GM19351 (cell line): ENCODE measurements around the gene DLG1.

Experiments used
- ATAC-seq: cut with Tn5 transposase; IDR thresholded peaks from one replicate; pipeline ENCODE4 v1.9.1; 2021; ENCODE audit warnings: mild to moderate bottlenecking, moderate library complexity; ENCODE audit not compliant: unreplicated experiment

Gene DLG1

DNA sequence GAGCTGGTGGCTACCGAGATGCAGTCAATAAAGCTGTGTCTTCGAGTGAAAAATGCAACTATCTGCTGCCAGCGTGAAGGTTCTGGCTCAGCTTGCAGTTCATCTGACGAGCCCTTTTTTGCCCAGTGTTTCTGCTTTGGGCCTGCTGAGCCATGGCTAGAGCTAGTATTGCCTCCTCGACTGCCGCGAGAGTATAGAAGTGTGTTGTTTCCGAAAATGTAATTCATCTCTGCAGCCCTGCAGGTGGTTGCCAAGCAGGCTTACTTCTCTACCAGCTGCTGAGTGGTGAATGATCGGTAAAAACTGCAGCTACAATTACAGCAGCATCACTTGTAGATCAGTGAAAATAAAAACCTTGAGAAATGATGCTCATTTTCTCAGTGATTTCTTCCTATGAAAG, 114.8 kb downstream of the DLG1 start:
- ATAC-seq: no peak

DNA sequence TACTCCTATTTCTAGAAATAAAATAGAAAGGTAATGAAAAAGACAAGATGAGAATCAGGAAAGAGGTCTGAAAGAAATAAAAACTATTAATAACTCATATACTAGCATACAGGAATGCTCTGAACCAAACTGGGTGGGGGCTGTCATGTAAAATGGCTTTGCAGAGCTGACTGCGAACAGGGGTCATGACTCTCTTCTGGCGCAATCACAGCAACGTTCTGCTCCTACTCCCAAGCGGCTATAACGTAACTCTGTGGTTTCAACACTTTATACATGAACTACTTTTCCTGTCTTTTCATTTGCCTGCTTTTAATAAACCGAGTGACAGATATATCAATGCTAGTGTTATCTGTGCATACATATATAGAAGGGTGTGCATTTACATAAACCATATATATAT, 116.7 kb downstream of the DLG1 start:
- ATAC-seq: no peak

DNA sequence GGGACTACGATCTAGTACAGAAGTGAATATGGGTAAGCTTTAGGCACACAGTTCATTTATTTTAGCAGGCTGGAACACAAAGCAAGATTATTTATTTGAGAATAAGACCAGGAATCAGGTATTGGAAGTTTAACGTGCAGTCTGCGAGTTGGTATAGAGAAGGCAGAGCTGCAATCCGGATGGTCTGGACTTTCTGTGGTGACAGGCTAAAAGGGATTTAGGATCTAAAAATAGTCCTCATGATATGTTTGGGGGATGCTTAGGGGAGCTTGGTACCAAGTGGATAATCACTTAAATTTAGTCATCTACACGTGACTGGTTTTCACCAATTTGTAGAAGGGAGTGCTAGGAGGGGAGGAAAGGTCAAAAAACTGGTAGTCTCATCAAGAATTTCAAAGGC, 119.4 kb downstream of the DLG1 start:
- no peak for ATAC-seq

DNA sequence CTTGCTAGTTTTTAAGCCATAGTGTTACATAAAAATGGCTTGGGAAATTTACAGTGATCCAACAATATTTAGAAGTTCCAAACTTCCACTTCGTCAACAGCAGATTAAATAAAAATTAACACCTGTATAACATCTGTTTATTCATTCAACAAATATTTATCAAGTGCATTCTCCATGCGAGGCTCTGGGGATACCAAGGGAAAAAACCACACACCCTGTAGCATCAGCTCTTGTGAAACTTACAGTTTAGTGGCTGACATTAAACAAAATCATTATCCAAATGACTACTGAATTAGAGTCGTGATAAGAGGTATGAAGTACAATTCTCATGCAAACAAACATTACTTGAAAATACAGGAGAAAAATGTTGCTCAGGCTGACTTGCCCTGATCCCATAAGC, 122.9 kb downstream of the DLG1 start:
- ATAC-seq: no peak

DNA sequence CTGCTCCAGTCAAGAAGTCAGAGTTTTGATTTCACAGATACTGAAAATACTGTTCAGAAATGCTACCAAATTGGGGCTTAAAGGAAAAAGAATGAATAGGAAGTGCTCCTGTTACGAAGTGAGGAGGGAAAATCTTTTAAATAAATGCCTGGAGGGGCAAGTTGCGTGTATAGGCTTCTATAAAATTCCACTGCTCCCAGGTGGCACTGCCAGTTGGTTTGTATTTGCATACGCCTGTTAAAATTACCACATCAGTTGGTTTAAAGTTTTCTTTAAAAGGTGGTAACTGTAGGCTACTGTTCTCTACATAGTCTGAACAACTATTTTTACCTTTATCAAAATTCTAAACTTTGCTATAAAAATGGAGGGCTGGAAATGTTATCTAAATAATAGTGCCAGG, 123.5 kb downstream of the DLG1 start:
- ATAC-seq: no peak

DNA sequence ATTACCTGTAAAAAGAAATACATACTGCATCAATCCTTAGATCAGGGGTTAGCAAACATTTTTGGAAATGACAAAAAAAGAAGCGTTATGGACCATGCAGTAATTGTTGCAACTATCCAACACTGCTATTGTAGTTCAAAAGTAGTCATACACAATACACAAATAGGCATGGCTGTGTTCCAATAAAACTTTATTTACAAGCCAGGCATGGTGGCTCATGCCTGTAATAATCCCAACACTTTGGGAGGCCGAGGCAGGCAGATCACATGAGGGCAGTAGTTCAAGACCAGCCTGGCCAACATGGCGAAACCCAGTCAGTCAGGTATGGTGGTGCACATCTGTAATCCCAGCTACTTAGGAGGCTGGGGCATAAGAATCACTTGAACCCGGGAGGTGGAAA, 124.8 kb downstream of the DLG1 start:
- ATAC-seq: no peak

DNA sequence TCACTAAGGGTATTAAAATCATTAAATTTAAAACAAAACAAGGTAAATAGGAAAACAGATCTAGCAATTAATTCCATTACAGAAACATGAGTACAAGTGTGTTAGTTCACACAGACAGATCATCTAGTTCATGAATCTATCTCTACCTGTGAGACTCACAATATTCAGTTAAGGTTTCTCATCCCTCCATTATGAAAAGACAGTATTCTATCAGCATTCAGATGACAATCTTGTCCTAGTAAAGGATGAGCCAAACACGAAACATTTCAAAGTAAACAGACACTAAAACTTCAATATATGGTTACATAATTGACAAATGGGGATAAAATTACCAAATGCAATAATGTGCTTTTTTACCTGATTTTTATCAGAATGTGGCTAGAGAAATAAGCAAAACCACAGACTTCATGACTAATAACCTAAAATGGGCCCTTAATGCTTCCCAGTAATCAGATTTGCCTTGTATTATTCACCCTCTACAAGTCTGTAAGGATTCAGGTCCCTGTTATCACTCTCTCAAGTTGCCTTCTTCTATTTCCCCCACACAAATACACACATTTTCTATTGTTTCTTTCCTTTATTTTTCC, 126.8 kb downstream of the DLG1 start:
- no peak for ATAC-seq

DNA sequence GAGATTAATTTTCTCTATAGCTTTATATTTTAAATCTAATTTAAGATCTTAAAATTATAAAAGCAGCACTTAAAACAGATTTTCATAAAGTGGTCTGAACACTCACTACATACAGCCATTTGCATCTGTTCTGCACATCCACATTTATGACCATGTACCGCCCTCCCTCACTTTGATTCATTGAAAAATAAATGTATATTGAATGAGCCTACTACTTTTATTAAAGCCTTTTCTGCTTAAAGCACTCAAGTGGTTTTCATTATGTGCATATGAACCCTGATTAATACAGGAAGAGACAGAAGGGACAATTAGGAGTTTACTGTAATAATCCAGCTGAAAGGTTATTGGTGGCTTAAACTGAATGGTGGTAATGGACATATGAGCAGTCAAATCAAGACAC, 129.4 kb downstream of the DLG1 start:
- no peak for ATAC-seq

DNA sequence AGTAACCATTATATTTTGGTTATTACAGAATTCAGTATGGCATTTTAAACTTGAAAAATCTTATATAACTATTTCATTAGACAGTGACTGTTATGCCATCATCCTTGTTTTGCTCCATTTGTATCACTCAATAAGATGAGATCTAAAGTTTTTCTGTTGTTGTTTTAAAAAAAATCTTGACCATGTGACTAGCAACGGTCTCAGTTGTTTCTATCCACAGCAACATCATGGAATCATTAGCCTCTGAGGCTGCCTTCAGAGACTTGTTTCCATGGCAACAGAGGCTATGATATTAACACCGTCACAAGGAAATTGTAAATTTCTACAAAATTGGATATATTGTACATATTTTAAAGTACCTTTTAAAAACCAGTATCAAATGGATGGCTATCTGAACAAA, 129.8 kb downstream of the DLG1 start:
- ATAC-seq: no peak

DNA sequence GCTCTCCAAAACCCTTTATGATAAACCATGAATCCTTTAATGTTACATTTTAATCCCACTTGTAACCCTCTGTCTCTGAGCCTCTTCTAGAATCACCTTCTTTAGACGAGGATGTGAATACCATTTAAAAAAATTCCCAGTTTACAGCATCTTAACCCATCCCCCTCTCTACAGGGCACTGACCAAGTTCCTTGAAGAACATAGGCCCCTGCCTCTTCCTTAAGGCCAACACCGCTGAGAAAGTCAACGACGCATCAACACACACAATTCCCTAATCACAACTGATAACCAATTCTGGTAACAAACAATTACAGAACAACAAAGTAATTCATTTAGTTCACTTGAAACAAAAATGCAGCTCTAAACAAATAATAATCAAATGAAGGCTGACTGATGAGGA, 130.3 kb downstream of the DLG1 start:
- no peak for ATAC-seq

DNA sequence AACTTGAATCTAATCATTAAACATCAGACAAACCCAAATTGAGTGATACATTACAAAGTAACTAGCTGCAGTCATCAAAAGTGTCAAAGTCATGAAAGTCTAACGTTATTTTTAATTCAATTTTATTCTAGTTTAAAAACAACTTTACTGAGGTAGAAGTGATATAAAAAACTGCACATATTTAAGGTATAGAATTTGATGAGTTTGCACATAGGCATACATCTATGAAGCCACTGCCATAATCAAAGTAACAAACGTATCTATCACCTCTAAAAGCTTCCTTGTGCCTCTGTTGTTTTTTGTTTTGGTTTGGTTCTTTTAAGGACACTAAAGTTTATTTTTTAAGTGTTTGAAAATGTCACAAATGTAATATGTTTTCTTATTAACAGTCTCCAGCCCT, 130.9 kb downstream of the DLG1 start:
- no peak for ATAC-seq

DNA sequence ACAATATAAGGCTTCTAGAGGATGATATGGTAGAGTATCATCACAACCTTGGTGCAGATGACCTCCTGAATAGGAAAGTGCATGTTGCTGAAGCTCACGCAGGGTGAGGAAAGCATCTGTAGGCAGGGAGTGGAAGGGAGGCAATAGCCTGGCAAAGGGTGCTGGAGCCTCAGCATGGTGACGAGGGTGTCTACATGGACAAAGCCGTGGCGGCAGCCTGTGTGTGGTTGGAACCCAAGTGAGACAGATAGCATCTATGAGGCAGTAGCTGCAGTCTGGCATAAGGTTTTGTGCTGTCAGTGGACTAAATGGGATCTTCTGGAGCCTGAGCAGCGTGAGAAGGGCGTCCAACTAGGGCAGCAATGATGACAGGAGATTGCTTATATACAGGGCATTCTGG, 132.5 kb downstream of the DLG1 start:
- ATAC-seq: no peak

DNA sequence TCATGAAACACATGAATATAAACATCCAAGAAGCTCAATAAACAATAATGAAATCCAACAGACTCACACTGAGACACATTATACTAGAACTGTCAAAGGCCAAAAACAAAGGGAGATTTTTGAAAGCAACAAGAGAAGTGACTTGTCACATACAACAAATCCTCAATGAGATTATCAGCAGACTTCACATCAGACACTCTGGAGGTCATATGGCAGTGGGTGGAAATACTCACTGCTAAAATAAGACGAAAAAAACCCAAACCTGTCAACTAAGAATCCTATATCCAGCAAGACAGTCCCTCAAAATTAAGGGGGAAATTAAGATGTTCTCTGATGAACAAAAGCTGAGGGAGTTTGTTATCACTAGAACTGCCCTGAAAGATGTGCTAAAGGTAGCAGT, 143.4 kb downstream of the DLG1 start:
- ATAC-seq: no peak

DNA sequence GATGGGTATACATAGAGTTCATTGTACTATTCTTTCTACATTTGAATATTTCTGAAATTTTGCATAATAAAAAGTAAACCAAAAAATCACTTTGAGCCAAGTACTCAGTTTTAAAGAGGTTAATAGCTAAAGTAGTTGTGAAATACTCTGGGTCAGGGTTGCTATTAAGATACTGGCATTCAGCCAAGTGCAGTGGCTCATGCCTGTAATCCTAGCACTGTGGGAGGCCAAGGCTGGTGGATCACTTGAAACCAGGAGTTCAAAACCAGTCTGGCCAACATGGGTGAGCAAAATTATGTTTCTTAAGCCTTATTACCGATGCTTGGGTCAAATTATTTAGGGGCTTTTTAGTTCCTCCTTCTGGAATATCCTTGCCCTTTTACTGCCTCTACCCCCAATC, 146.8 kb downstream of the DLG1 start:
- ATAC-seq: no peak

DNA sequence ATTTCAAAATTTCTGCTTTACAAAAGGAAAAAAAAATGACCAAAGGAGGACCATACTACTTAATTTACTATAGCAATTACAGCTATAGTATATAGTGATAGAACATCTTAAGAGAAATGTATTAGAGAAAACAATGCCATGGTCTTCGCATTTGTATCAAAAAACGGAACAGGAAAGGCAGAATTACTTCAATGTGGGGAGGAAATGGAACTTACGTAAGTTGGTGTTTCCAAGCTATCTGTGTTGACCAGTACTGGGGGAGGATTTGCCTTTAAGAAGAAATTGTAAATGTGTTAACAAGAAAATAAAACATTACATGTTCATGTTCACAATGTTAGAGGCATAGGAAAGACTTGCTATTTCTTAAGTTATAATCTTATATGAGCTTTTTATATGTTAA, 148.9 kb downstream of the DLG1 start:
- no peak for ATAC-seq

DNA sequence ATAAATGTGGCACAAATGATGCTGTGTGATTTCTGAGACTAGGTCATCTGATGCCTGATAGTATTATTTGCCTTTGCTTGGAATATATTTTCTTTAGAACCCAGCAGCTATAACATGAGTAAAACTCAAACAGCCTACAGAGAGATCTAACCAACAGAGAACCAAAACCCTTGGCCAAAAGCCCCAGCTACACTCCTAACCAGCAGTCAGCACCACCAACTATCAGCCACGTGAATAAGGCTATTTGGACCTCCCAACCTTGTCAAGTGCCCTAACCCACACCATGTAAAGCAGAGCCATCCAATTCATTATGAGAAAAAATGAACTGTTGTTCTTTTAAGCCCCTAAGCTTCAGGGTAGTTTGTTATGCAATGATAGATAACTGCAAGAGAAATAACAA, 154.2 kb downstream of the DLG1 start:
- ATAC-seq: no peak

DNA sequence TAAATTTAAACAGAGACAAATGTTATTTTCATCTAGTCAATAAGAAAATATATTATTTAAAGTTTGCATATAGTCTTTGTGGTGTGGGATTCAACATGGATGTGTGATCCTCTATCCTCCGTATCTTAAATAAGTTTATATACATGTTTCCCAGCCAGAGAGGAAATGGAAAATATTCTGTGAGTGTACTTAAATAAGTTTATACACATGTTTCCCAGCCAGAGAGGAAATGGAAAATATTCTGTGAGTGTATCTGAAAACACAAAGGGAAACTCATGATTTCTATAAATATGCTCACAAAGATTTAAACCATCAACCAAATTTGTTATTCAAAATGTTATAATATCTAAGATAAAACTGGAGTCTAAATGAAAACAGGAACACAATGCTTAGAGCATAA, 158.8 kb downstream of the DLG1 start:
- ATAC-seq: no peak

DNA sequence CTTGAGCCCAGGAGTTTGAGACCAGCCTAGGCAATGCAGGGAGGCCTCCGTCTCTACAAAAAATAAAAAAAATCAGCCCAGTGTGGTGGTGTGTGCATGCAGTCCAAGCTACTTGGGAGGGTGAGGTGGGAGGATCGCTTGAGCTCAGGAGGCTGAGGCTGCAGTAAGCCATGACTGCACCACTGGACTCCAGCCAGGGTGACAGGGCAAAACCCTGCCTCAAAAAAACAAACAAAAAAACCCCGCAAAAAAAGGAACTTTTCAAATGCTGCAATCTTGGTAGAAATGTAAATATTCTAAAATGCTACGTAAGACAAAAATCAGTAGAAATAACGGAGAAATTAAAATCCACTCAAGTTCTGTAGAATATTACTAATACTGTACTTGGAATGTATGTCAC, 160.7 kb downstream of the DLG1 start:
- ATAC-seq: no peak

DNA sequence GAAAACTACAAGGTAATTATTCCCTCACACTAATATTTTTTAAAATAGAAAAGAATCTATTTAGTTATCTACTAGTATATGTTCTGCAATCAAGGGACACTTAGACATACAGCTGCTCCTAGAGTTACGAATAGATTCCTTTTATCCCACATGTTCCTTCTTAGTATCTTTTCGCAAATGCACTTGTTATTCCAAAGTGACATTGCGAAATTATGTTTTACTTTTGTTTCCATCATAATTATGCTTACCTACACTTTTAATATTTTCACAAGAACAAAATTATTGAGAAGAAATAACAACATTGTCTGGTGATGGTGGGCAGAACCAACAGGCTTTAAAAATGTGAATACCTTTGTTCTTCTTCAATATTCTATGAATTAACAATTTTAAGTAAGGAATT, 161.7 kb downstream of the DLG1 start:
- no peak for ATAC-seq

DNA sequence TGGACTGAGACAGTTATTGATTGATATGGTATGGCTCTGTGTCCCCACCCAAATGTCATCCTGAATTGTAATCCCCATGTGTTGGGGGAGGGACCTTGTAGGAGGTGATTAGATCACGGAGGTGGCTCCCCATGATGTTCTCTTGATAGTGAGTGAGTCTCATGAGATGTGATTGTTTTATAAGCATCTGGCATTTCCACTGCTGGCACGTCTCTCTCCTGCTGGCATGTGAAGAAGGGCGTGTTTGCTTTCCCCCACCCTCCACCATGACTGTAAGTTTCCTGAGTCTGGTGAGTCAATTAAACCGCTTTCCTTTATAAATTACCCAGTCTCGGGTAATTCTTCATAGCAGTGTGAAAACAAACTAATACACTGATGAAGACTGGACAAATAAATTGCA, 163.2 kb downstream of the DLG1 start:
- no peak for ATAC-seq

DNA sequence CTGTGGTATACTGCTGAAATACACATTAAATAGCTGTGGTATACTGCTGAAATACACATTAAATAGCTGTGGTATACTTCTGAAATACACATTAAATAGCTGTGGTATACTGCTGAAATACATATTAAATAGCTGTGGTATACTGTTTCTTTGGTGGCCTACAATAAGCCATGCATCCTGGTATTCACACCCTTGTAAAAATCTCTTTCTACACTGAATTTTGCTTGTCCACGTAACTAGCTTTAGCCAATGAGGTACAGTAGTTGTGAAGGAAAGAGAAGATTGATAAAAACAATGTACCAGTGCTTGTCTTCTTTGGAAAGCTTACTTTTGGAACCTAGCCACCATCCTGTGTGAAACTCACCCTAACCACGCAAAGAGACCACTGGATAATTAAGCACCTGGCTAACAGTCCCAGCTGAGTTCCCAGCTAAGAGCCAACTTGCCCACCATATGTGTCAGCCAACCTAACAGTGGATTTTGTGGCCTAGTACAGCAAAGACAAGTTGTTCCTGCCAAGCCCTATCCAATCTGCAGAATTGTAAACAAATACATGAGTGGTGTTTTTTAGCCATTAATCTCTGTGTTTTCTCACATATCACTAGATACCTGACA, 165.4 kb downstream of the DLG1 start:
- ATAC-seq: no peak

DNA sequence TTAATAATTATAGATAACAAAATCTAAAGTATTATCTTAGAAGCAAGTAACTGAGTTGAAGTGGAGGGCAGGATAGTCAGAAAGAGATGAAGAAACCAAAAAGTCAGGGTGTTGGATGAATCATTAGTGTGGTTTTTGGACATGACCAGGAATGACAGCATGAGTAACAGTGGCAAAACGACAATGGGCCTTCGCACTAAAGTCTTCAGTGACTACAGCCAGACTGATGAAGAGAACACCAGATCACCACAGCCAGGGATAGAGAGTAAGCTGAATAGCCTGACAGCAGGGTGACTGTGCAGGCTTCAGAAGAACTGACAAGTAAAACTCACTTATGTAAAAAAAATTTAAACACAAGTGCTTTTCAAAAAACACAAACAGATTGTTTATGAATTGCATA, 172.8 kb downstream of the DLG1 start:
- no peak for ATAC-seq

DNA sequence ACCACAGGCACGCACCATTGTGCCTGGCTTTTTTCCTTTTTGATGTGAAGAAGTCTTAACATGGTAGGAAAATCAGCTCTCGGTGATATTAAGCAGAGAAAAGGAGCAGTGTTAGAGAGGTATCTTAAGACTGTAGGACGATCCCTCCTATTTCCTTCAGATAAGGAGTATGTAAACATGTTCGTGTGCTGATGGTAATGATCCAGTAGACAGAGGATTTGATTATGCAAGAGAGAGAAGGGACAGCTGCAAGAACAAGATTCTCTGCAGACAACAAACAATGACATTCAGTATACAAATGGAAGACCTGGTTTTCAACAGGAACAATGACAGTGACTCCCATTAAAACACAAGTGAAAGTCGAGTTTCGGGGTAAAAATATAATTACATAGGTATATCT, 173.7 kb downstream of the DLG1 start:
- ATAC-seq: no peak
